ENCODE results near the gene RAB31. TPM values are rescaled to one million over a fixed set of nuclear protein-coding genes. Genes with fewer than 3 reads are reported as not detected.
A peak's percentile ranks its signal among the peaks of the same experiment; 100 is the strongest.

Gene RAB31
- total RNA-seq, 4 donors from 2014 or later = 108 to 181 (median 136) TPM

GRCh38 chr18:9681217-9681616, 26.9 kb upstream of the RAB31 start:
- H3K4me1 ChIP-seq = peaks cover 0 to 24% (median 5%) of the 10 kb centered on the region in 3 donors

GRCh38 chr18:9682572-9682971, 25.5 kb upstream of the RAB31 start:
- H3K9me3 ChIP-seq = no peaks in the 10 kb centered on the region
- H3K27ac ChIP-seq = no peak overlapping the region
- no peaks in the 10 kb centered on the region for H3K27me3 ChIP-seq
- WGBS, 2 donors (ENCODE audit: low coverage in 1 of 2) = 86 to 100% methylated on average over 1 of the region's 1 CpG
- no peaks in the 10 kb centered on the region for H3K36me3 ChIP-seq
- ATAC-seq = no peak
- H3K4me3 ChIP-seq = no peak overlapping the region
- no peak for TF ChIP-seq POLR2AphosphoS5 (IDR thresholded peaks at IDR 0.05)
- TF ChIP-seq, protein P1, sequence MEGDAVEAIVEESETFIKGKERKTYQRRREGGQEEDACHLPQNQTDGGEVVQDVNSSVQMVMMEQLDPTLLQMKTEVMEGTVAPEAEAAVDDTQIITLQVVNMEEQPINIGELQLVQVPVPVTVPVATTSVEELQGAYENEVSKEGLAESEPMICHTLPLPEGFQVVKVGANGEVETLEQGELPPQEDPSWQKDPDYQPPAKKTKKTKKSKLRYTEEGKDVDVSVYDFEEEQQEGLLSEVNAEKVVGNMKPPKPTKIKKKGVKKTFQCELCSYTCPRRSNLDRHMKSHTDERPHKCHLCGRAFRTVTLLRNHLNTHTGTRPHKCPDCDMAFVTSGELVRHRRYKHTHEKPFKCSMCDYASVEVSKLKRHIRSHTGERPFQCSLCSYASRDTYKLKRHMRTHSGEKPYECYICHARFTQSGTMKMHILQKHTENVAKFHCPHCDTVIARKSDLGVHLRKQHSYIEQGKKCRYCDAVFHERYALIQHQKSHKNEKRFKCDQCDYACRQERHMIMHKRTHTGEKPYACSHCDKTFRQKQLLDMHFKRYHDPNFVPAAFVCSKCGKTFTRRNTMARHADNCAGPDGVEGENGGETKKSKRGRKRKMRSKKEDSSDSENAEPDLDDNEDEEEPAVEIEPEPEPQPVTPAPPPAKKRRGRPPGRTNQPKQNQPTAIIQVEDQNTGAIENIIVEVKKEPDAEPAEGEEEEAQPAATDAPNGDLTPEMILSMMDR (IDR thresholded peaks at IDR 0.05) = no peak
- TF ChIP-seq POLR2A (IDR thresholded peaks at IDR 0.05) = no peak
- TF ChIP-seq EP300 (IDR thresholded peaks at IDR 0.05) = no peak
- H3K4me1 ChIP-seq = peaks cover 0 to 24% (median 5%) of the 10 kb centered on the region in 3 donors

More at GRCh38 chr18:9681217-9681616, 26.9 kb upstream of the RAB31 start:
- Histone ChIP-seq H3K27me3 (no peaks in the 10 kb centered on the region), H3K36me3 (no peaks in the 10 kb centered on the region), H3K4me3 (no peak overlapping the region), H3K27ac (no peak overlapping the region), H3K9me3 (no peaks in the 10 kb centered on the region)
- no peak for ATAC-seq
- 78 to 79% methylated on average over 1 of the region's 1 CpG for WGBS, 2 donors (ENCODE audit: low coverage in 1 of 2)
- TF ChIP-seq POLR2AphosphoS5 (IDR thresholded peaks at IDR 0.05) (no peak), EP300 (IDR thresholded peaks at IDR 0.05) (no peak), POLR2A (IDR thresholded peaks at IDR 0.05) (no peak)
- TF ChIP-seq, protein P1 (IDR thresholded peaks at IDR 0.05) = no peak

GRCh38 chr18:9683418-9684396, 24.4 kb upstream of the RAB31 start:
- no peaks in the 10 kb centered on the region for H3K27me3 ChIP-seq
- peak; percentile 82 for ATAC-seq
- 45 to 61% methylated on average over 8 to 9 of the region's 9 CpGs for WGBS, 2 donors (ENCODE audit: low coverage in 1 of 2)
- no peaks in the 10 kb centered on the region for H3K36me3 ChIP-seq
- peaks cover 0 to 24% (median 5%) of the 10 kb centered on the region in 3 donors for H3K4me1 ChIP-seq
- no peak overlapping the region for H3K4me3 ChIP-seq
- TF ChIP-seq POLR2AphosphoS5 (IDR thresholded peaks at IDR 0.05) (no peak), EP300 (IDR thresholded peaks at IDR 0.05) (no peak), POLR2A (IDR thresholded peaks at IDR 0.05) (no peak)
- TF ChIP-seq, protein P1 (IDR thresholded peaks at IDR 0.05) = peak; percentile 22 to 61 (median 46)
- H3K9me3 ChIP-seq = no peaks in the 10 kb centered on the region
- peak overlapping the region in 3 of 4 donors; percentile 31 to 47 (median 41) for H3K27ac ChIP-seq

DNA sequence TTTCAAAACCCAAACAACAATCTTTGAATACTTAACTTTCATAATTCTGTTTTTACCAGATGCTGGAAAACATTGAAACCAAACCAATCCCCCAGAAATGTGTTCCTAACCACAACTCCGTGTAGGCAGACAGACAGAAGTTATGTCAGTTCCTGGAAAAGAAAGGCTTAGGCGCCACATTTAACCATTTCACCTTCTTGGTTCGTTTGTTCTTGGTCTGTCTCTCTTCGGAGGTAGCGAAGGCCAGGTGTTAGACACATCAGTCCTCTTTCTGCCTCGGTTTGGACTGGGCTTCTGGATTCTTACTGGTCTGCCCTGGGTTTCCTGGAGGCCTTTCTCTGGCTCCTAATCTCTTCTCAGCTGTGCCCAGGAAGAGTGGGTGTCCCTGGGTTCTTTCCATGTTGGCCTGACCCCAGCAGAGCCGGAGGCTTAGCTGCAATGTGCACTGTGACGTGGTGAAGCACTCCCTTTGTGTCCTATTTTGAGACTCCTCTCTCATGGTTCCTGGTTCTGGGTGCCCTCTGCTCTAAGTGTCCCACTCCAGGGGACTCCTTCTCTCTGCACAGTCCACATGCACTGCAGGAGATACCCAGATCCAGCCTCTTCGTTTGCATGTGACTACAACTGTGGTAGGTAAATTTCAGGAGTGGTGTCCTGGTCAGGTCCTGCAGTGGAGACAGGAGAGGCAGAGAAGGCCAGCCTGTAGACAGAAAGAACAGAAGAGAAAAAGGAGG, 23.1 kb upstream of the RAB31 start:
- H3K4me3 ChIP-seq = no peak overlapping the region
- 34 to 60% methylated on average over 6 of the region's 9 CpGs for WGBS, 2 donors (ENCODE audit: low coverage in 1 of 2)
- peak; percentile 42 for ATAC-seq

More for the DNA sequence above, 23.1 kb upstream of the RAB31 start:
- H3K9me3 ChIP-seq = no peaks in the 10 kb centered on the region
- H3K36me3 ChIP-seq = no peaks in the 10 kb centered on the region
- peaks cover 0 to 24% (median 5%) of the 10 kb centered on the region in 3 donors for H3K4me1 ChIP-seq
- no peak for TF ChIP-seq EP300 (IDR thresholded peaks at IDR 0.05)
- TF ChIP-seq, protein P1 (IDR thresholded peaks at IDR 0.05) = no peak
- TF ChIP-seq POLR2A (IDR thresholded peaks at IDR 0.05) = no peak
- TF ChIP-seq POLR2AphosphoS5 (IDR thresholded peaks at IDR 0.05) = no peak
- H3K27ac ChIP-seq = peak overlapping the region; percentile 10 to 66 (median 44)
- no peaks in the 10 kb centered on the region for H3K27me3 ChIP-seq
